Uterus (tissue), 2 donors: ENCODE measurements around the gene ZFP14.

Source experiments
- CTCF ChIP-seq, 4 experiments: fragments of 200-600 bp in 2 of 4; fragments of 450-650 bp in 2 of 4; sonication (generic) in 2 of 4; IDR thresholded peaks; one replicate each; pipeline ENCODE4 v1.5.1; 2016 to 2019; ENCODE audit warnings: antibody characterized with exemption in 4 of 4, mild to moderate bottlenecking in 2 of 4, moderate library complexity in 1 of 4
- POLR2A ChIP-seq, 2 donors: fragments of 450-650 bp; IDR thresholded peaks; one replicate each; pipeline ENCODE4 v1.6.1; 2016; ENCODE audit warnings: antibody characterized with exemption in 2 of 2, mild to moderate bottlenecking in 1 of 2, moderate library complexity in 1 of 2

DNA sequence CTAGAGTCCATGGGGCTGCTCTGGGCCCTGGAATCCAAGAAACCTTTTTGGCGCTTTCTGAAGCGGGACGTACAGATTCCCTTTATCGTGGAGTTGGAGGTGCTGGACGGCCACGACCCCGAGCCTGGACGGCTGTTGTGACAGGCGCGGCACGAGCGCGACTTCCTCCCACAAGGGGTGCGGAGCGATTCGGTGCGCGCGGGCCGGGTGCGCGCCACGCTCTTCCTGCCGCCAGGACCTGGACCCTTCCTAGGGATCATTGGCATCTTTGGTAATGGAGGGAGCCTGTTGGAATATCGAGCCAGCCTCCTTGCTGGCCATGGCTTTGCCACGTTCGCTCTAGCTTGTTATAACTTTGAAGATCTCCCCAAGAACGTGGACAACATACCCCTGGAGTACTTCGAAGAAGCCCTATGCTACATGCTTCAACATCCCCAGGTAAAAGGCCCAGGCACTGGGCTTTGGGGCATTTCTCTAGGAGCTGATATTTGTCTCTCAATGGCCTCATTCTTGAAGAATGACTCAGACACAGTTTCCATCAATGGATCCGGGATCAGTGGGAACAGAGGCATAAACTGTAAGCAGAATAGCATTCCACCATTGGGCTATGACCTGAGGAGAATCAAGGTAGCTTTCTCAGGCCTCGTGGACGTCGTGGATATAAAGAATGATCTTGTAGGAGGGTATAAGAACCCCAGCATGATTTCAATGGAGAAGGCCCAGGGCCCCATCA is 42.9 kb upstream of the ZFP14 start:
- TF ChIP-seq CTCF (IDR thresholded peaks at IDR 0.05) (no peak), POLR2A (IDR thresholded peaks at IDR 0.05) (no peak)
